Ishikawa (cell line): Measurements from ENCODE around the gene NOS3.

Source experiments
- CREB1 ChIP-seq: IDR thresholded peaks from 2 replicates; pipeline ENCODE4 v1.6.1; 2012; ENCODE audit warnings: low read depth
- EGR1 ChIP-seq: IDR thresholded peaks from 2 replicates; pipeline ENCODE4 v1.6.1; 2012
- EP300 ChIP-seq: IDR thresholded peaks from 2 replicates; pipeline ENCODE4 v1.6.1; 2012; ENCODE audit warnings: borderline replicate concordance
- FOXM1 ChIP-seq: IDR thresholded peaks from 2 replicates; pipeline ENCODE4 v1.6.1; 2012; ENCODE audit warnings: low read depth, borderline replicate concordance
- NFIC ChIP-seq: IDR thresholded peaks from 2 replicates; pipeline ENCODE4 v1.6.1; 2012
- RAD21 ChIP-seq: IDR thresholded peaks from 2 replicates; pipeline ENCODE4 v1.6.1; 2012; ENCODE audit warnings: low read depth
- TAF1 ChIP-seq: IDR thresholded peaks from 2 replicates; pipeline ENCODE4 v1.6.1; 2012; ENCODE audit warnings: low read depth, mild to moderate bottlenecking
- TEAD4 ChIP-seq: IDR thresholded peaks from 2 replicates; pipeline ENCODE4 v1.6.1; 2012
- YY1 ChIP-seq: IDR thresholded peaks from 2 replicates; pipeline ENCODE4 v1.6.1; 2012; ENCODE audit warnings: low read depth
- TF ChIP-seq, protein P1 (sequence below): IDR thresholded peaks from 2 replicates; pipeline ENCODE4 v1.6.1; 2012; ENCODE audit warnings: low read depth, mild to moderate bottlenecking
- TF ChIP-seq, protein P2 (sequence below): IDR thresholded peaks from 2 replicates; pipeline ENCODE4 v1.6.1; 2012

DNA sequence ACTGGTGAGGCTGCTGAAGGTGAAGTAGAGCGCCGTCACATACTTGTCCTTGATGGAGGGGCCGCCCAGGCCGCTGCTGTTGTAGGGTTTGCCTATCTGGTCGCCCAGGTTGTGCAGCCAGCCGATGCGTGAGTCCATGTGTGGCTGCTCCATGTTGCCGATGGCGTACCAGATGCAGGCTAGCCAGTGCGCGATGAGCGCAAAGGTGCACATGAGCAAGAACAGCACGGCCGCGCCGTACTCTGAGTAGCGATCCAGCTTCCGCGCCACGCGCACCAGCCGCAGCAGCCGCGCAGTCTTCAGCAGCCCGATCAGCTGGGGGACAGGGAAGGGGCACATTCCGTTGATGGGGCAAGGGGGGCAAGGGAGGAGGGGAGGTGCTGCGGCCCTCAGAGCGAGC is 39.3 kb upstream of the NOS3 start:
- no peak for TF ChIP-seq EP300
- no peak for TF ChIP-seq RAD21
- TF ChIP-seq, protein P1, sequence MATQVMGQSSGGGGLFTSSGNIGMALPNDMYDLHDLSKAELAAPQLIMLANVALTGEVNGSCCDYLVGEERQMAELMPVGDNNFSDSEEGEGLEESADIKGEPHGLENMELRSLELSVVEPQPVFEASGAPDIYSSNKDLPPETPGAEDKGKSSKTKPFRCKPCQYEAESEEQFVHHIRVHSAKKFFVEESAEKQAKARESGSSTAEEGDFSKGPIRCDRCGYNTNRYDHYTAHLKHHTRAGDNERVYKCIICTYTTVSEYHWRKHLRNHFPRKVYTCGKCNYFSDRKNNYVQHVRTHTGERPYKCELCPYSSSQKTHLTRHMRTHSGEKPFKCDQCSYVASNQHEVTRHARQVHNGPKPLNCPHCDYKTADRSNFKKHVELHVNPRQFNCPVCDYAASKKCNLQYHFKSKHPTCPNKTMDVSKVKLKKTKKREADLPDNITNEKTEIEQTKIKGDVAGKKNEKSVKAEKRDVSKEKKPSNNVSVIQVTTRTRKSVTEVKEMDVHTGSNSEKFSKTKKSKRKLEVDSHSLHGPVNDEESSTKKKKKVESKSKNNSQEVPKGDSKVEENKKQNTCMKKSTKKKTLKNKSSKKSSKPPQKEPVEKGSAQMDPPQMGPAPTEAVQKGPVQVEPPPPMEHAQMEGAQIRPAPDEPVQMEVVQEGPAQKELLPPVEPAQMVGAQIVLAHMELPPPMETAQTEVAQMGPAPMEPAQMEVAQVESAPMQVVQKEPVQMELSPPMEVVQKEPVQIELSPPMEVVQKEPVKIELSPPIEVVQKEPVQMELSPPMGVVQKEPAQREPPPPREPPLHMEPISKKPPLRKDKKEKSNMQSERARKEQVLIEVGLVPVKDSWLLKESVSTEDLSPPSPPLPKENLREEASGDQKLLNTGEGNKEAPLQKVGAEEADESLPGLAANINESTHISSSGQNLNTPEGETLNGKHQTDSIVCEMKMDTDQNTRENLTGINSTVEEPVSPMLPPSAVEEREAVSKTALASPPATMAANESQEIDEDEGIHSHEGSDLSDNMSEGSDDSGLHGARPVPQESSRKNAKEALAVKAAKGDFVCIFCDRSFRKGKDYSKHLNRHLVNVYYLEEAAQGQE, result no peak
- TF ChIP-seq FOXM1, result no peak
- TF ChIP-seq, protein P2, sequence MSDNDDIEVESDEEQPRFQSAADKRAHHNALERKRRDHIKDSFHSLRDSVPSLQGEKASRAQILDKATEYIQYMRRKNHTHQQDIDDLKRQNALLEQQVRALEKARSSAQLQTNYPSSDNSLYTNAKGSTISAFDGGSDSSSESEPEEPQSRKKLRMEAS, result no peak
- TF ChIP-seq EGR1, result no peak
- no peak for TF ChIP-seq YY1
- TF ChIP-seq CREB1, result no peak
- no peak for TF ChIP-seq NFIC
- no peak for TF ChIP-seq TEAD4
- no peak for TF ChIP-seq TAF1
